GM18526 (cell line): ENCODE data around the gene MPZL2.

Source experiments
- POLR2A ChIP-seq: IDR thresholded peaks from 3 replicates; pipeline ENCODE4 v1.6.1; 2011; ENCODE audit not compliant: insufficient read length; ENCODE audit errors: extremely low read depth

MPZL2 gene

DNA sequence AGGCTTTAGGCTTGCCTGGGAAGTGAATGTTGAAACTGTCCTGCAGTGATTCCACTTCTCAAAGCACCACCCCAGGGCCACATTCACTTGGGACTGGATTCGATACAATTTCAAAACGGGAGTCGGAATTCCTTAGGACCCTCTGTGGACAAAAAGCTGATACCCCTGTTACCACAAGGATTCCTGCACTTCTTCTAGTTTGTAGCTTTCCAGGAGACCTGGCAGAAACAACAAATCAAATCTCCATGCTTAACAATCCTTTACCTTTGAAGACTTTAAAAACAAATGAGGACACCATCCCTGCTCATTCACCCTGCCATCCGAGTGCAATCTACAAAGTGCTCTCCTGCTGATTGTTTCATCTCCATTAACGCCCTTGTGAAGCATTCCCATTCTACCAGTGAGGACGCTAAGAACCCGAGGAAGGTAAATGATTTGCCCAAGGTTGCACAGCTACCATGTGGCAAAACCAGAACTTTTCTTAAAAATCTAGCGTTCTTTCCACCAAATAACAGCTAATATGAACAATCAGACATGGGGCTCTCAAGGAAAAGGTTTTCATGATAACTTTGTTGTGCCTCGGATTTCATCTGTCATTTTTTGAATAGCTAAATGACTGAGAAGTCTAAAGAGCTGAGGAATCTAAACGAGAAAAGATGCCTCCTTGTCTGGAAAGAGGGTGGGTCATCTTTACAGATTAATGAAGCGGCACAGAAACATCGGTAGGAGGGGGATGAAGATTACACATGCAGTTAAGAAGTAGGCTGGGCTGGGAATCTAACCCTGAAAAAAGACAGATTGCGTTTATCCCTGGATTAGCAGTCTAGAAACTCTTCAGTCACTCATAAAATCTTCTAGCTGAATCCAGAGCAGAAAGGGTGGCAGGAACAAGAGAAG is 720 bp upstream of the MPZL2 start:
- no peak for TF ChIP-seq POLR2A

DNA sequence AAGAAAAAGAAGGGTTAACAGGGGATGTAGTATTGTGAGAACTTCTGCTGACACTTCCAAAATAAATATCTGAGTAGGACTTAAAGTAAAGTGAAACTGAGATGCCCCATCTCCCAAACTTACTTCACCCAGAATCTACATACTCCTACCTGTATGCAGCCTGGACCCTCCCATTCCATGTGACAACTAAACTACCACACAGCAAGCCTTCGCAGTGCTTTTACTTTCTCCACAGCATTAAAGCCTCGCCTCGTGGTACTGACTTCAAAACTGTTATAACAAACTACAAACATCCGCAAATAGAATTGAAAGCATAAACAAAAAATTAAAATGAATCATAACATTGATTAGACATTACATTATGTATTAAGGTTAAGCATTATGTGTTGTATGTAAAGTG is 985 bp downstream of the MPZL2 start:
- TF ChIP-seq POLR2A: no peak

- no peak for TF ChIP-seq POLR2A
These were observed 3.7 kb downstream of the MPZL2 start for GRCh38 chr11:118260353-118260752.

DNA sequence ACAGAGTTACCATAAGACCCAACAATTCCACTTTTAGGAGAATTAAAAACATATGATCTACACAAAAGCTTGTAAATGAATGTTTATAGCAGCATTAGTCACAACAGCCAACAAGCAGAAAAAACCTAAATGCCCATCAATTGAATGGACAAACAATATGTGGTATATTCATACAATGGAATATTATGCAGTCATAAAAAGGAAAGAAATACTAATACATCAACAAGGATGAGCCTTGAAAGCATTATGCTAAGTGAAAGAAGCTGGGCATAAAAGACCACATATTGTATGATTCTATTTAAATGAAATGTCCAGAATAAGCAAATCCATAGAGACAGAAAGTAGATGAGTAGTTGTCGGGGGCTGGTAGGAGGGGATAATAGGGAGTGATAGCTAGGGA is 5.0 kb downstream of the MPZL2 start:
- TF ChIP-seq POLR2A: no peak

DNA sequence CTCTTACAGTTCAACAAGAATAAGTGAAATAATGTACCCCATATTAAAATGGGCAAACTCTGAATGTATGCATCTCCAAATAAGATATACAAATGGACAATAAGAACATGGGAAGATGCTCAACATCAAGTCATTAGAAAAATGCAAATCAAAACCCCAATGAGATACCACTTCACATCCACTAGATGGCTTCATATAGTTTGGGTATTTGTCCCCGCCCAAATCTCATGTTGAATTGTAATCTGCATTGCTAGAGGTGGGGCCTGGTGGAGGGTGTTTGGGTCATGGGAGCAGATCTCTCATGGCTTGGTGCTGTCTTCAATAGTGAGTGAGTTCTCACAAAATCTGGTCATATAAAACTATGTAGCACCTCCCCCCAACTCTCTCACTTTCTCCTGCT is 5.7 kb downstream of the MPZL2 start:
- no peak for TF ChIP-seq POLR2A

GRCh38 chr11:118252688-118253087 is 11.4 kb downstream of the MPZL2 start:
- TF ChIP-seq POLR2A: no peak

DNA sequence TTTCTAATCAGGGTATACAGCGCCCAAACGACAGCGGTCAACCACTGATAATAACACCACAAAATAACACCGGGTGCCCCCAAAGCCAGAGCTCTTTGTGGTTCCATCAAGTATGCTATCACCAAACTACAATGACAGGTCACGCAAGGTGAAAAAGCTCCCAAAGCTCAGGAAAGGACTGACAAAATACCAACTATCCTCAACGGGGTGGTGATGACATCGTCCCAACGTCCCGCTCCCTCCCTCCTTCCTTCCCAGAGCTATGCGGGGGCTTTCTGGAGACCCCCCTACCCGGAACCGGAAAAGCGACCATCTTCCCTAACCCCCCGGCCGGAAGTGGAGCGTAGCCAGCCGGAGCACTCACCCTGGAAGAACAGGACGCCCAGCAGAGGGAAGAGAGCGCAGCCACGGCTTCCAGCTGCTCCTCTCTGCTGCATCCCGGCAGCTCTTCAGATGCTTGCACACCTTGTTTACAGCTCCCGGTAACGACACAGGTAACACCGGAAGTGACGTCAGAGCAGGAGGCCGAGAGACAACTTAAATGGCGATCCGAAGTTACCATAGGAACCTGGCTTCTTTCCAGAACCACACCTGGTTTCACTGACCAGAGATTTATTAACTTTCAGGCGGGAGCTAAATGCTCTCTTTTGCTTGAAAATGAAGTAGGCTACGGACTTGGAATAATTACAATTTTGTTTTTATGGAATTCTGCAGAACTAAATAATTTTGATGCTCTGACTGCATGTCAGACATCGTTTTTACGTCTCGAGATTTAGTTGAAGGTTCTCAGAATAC is 12.0 kb downstream of the MPZL2 start, which contains the start of gene MPZL3:
Gene MPZL3, minus strand, starts transcription at position 508 of the 795 bp plus-strand sequence. Its CDS starts 71 bp downstream, at position 437.
- peak; percentile 43 for TF ChIP-seq POLR2A

DNA sequence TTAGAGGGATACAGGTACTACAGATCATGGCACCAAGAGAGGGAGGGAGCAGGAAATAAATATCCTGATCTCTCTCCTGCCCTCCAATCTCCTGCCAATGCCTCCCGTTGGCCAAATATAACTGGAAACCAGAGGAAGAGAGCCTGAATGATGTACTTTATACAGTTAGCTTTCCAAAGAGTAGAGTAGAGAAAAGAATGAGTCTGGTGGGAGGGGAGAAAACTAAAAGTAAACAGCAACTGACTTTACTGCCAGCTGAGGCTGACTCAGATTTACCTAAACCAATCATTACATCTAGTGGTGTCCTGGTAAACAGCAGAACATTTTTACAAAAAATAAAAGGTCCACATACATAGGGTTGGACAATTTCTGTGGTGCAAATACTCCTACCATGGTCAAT is 17.1 kb downstream of the MPZL2 start:
- no peak for TF ChIP-seq POLR2A

DNA sequence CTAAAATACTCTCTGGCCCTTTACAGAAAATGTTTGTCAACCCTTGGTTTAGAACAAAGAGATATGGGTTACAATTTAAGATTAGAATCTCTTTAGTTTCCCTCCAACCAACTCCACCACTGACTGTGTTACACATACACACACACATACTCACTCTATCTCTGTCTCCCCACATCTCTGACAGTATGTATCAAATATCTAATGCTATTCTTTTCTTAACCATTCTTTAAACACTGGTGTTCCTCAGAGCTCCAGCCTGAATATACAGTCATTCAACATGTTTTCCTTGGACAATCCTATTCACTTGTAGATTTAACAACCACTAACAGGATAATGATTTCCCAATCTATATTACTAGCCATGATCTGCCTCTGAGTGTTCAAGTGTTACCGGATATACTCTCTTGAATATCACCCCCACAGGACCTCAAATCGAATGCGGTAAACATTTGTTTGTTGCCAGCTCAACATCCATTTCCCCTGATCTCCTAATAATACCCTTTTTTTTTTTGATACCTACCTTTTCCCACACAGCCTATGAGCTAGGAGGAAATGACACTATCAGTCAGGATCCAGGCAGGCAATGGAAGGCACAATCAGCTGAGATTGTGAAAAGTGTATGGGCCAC is 18.0 kb downstream of the MPZL2 start:
- TF ChIP-seq POLR2A: no peak

- TF ChIP-seq POLR2A: no peak
These were observed 19.9 kb downstream of the MPZL2 start for GRCh38 chr11:118243993-118244762.

GRCh38 chr11:118243161-118243560 is 20.9 kb downstream of the MPZL2 start:
- TF ChIP-seq POLR2A: no peak

- no peak for TF ChIP-seq POLR2A
These were observed 22.4 kb downstream of the MPZL2 start for GRCh38 chr11:118241764-118242098.

GRCh38 chr11:118240999-118241763 is 22.9 kb downstream of the MPZL2 start:
- no peak for TF ChIP-seq POLR2A

DNA sequence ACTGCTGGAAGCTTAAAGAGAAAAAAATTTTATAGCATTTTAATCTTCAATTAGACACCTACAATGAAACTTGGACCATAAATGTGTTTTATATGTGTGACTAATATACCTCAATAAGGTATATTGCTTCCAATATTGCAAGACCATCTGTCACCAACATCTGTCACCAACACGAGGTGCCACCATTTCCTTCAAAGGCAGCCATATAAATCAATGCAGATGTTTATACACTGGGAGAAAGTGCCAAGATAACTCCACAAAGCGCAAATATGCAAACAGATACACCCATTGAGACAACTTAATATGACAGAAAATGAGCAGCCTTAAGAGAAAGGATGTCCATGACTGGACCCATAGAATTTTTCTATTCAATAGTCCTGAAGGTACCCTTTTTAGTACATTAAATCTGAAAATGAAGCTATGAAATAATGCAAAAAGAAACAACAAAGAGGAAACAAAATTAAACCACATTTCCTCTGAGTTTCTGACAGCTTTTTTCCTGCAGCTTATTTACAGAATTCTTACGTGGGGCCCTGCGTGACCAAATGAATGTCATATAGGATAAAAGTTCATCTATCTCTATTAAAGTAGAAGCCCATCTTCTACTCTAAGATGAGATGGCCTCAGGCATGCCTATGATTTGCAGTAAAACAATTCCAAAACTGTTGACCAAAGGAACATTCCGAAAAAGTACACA is 24.4 kb downstream of the MPZL2 start:
- TF ChIP-seq POLR2A: no peak
